Activated CD4-positive, alpha-beta T cell treated with anti-CD3 and anti-CD28 coated beads for 4 hours (primary cell): Measurements from ENCODE around the gene IL15RA.
"Not testable (repeated sequence)": the region's sequence is repeated elsewhere in the genome, so short reads cannot be mapped to it uniquely, and the experiment has no call there.

Source experiments
- DNase-seq, 2 donors: peaks; one replicate each; pipeline ENCODE4 v3.0.0-alpha.2; 2020

IL15RA gene

GRCh38 chr10:5968681-5969453 is 8.5 kb downstream of the IL15RA start:
- DNase-seq, result no peak

- no peak for DNase-seq
Observed at GRCh38 chr10:5968037-5968680, 9.2 kb downstream of the IL15RA start.

- DNase-seq, result no peak
Observed at GRCh38 chr10:5965266-5965665, 12.1 kb downstream of the IL15RA start.

GRCh38 chr10:5964736-5965135 is 12.6 kb downstream of the IL15RA start:
- no peak for DNase-seq

- no peak for DNase-seq
Observed at GRCh38 chr10:5963591-5963990, 13.8 kb downstream of the IL15RA start.

GRCh38 chr10:5963071-5963470 is 14.3 kb downstream of the IL15RA start:
- DNase-seq, result no peak

GRCh38 chr10:5962358-5962940 is 14.9 kb downstream of the IL15RA start:
- not testable (repeated sequence) for DNase-seq

GRCh38 chr10:5961405-5962100 is 15.8 kb downstream of the IL15RA start:
- no peak for DNase-seq

GRCh38 chr10:5960973-5961275 is 16.4 kb downstream of the IL15RA start:
- not testable (repeated sequence) for DNase-seq

- no peak for DNase-seq
Observed at GRCh38 chr10:5960070-5960972, 17.0 kb downstream of the IL15RA start.

GRCh38 chr10:5959581-5960069 is 17.7 kb downstream of the IL15RA start:
- DNase-seq, result no peak

GRCh38 chr10:5959142-5959541 is 18.2 kb downstream of the IL15RA start:
- no peak for DNase-seq

GRCh38 chr10:5958675-5959074 is 18.7 kb downstream of the IL15RA start:
- no peak for DNase-seq

GRCh38 chr10:5958077-5958476 is 19.3 kb downstream of the IL15RA start:
- no peak for DNase-seq

GRCh38 chr10:5956146-5956936 is 21.0 kb downstream of the IL15RA start:
- DNase-seq, result no peak

- DNase-seq, result no peak
Observed at GRCh38 chr10:5953676-5954075, 23.7 kb downstream of the IL15RA start.

GRCh38 chr10:5952731-5953385 is 24.5 kb downstream of the IL15RA start:
- DNase-seq, result no peak

GRCh38 chr10:5951721-5952407 is 25.5 kb downstream of the IL15RA start:
- DNase-seq, result no peak

- no peak for DNase-seq
Observed at GRCh38 chr10:5951167-5951711, 26.1 kb downstream of the IL15RA start.
